Pancreas (tissue), 10 donors: ENCODE measurements around the gene NXT1. TPM values are rescaled to one million over a fixed set of nuclear protein-coding genes. Genes with fewer than 3 reads are reported as not detected.

Experiments
- ATAC-seq, 4 donors: fragments of 200-7000 bp; cut with Tn5 transposase; one replicate each; pipeline versions ENCODE4 v1.8.0 to v1.9.1; 2020; ENCODE audit warnings: mild to moderate bottlenecking in 4 of 4, moderate library complexity in 4 of 4
- DNase-seq, 6 donors: peaks; one replicate each; pipeline ENCODE4 v3.0.0-alpha.2; 2020
- FAIRE-seq: peaks from 2 replicates; lab custom pipeline; 2012; peaks lifted over from hg19 to GRCh38; lab: Jason Lieb, UNC
- H3K27ac ChIP-seq, 4 donors: fragments of 200-600 bp; sonication (generic); 1 replicate in 3 of 4; 2 replicates in 1 of 4; pipeline versions ENCODE4 v1.5.0 to v1.8.0; 2020
- H3K27me3 ChIP-seq, 4 donors: fragments of 200-600 bp; one replicate each; pipeline ENCODE4 v1.8.0; 2021
- H3K36me3 ChIP-seq, 3 donors: fragments of 200-600 bp; sonication (generic) in 1 of 3; one replicate each; pipeline versions ENCODE4 v1.5.0 to v1.8.0; 2020 to 2021
- H3K4me1 ChIP-seq, 3 donors: fragments of 200-600 bp; one replicate each; pipeline ENCODE4 v1.8.0; 2021
- H3K4me3 ChIP-seq, 4 donors: fragments of 200-600 bp; sonication (generic) in 2 of 4; one replicate each; pipeline versions ENCODE4 v1.5.0 to v1.8.0; 2020 to 2021
- H3K9me3 ChIP-seq, 4 donors: fragments of 200-600 bp; one replicate each; pipeline ENCODE4 v1.8.0; 2021
- CTCF ChIP-seq, 4 donors: fragments of 200-600 bp; sonication (generic) in 3 of 4; IDR thresholded peaks; one replicate each; pipeline versions ENCODE4 v1.5.0 to v1.8.0; 2021; ENCODE audit warnings: antibody characterized with exemption in 4 of 4
- WGBS, 2 donors: extraction: QIAGEN DNeasy Blood & Tissue Kit; methylation state at CpG; one replicate each; pipeline ENCODE4 v1.1.7; 2013; 5-methylcytosine and 5-hydroxymethylcytosine counted together
- intact Hi-C, 3 donors: fragments of 100-400 bp; cut with DNase I; formaldehyde crosslinking; loops; one replicate each; pipeline versions ENCODE4 v1.11.1 to v1.14.2; 2022
- polyA plus RNA-seq, 2 donors: library from polyadenylated mRNA; stranded (reverse); fragments of 200-250 nt; gene quantifications; one replicate each; pipeline ENCODE4 v1.2.3, GENCODE V29; 2013
- total RNA-seq, 6 donors: library from RNA; stranded (reverse); fragmentation: NEBNext Ultra II Directional in 4 of 6; extraction: Animal tissue kit (Norgen Biotek cat#: 25700) in 4 of 6; gene quantifications; one replicate each; pipeline versions ENCODE4 v1.2.1 to v1.2.4, GENCODE V29; 2021 to 2023
- donor health status: healthy with polysubstance abuse.
- donor health status: DM: no; HTN: no; CAD: no; lungs with moderate emphysema.
- donor health status: DM: no; HTN: no; CAD: no.
- donor health status: control.
- donor health status: control.
- donor health status: Bipolar disorder and iron deficiency.
- donor health status: DM: yes; HTN: yes; CAD: no.
- donor health status: DM: no; HTN: no; CAD: no.
- donor health status: DM: no; HTN: no; CAD: no.
- donor health status: DM: yes; HTN: yes; CAD: no.

The NXT1 gene
- total and polyA plus RNA-seq, 8 donors = 4.2 to 9.6 (median 7.4) TPM

DNA sequence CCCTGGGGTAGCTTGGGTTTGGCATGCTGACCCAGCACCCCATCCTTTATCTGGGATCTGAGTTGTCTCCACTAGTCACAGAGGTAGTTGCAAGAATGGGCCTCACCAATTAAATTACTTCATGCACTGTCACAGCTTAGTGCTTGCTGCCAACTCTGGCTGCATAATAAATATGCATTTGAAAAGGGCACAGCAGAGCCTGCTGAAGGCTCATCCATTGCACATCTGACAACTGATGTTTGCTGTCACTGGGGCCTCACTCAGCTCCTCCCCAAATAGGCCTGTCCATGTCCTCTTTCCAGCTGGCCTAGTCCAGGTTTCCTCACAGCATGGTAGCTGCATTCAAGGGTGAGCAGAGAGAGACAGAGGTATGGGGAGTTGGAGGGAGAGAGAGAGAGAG is 13.3 kb upstream of the NXT1 start:
- FAIRE-seq (no peak), DNase-seq (no peak), ATAC-seq (peak in 1 of 4 donors; percentile 16)
- H3K4me3 ChIP-seq = no peak overlapping the region
- intact Hi-C loops = loop anchor here in 1 of 3 donors (5.0 kb wide), 1 partner anchor 650 kb away; no protein-coding TSS in a partner anchor
- H3K9me3 ChIP-seq = no peaks in the 10 kb centered on the region
- no peaks in the 10 kb centered on the region for H3K36me3 ChIP-seq
- H3K4me1 ChIP-seq = no peaks in the 10 kb centered on the region
- no peak for TF ChIP-seq CTCF (IDR thresholded peaks at IDR 0.05)
- no peak overlapping the region for H3K27ac ChIP-seq
- H3K27me3 ChIP-seq = no peaks in the 10 kb centered on the region

GRCh38 chr20:23339986-23340385 is 10.6 kb upstream of the NXT1 start:
- FAIRE-seq = no peak

GRCh38 chr20:23340524-23340923 is 10.1 kb upstream of the NXT1 start:
- Histone ChIP-seq H3K4me1 (no peaks in the 10 kb centered on the region), H3K27ac (no peak overlapping the region), H3K9me3 (no peaks in the 10 kb centered on the region), H3K36me3 (no peaks in the 10 kb centered on the region), H3K4me3 (no peak overlapping the region), H3K27me3 (no peaks in the 10 kb centered on the region)
- DNase-seq (peak in 1 of 6 donors; percentile 51), FAIRE-seq (no peak), ATAC-seq (peak in 3 of 4 donors; percentile 76 to 86 (median 82))
- TF ChIP-seq CTCF (IDR thresholded peaks at IDR 0.05) = peak in 2 of 4 donors; percentile 24 to 32
- WGBS, 2 donors = 27 to 35% methylated on average over 9 of the region's 9 CpGs
- intact Hi-C loops = loop anchor here in 1 of 3 donors (10.0 kb wide), 1 partner anchor 646 kb away; no protein-coding TSS in a partner anchor

More at GRCh38 chr20:23339986-23340385, 10.6 kb upstream of the NXT1 start:
- 67 to 76% methylated on average over 13 of the region's 13 CpGs for WGBS, 2 donors
- DNase-seq = no peak
- Histone ChIP-seq H3K27me3 (no peaks in the 10 kb centered on the region), H3K27ac (no peak overlapping the region), H3K4me3 (no peak overlapping the region), H3K9me3 (no peaks in the 10 kb centered on the region), H3K36me3 (no peaks in the 10 kb centered on the region), H3K4me1 (no peaks in the 10 kb centered on the region)
- TF ChIP-seq CTCF (IDR thresholded peaks at IDR 0.05) = no peak
- intact Hi-C loops = loop anchor here in 2 of 3 donors (5.0 to 10.0 kb wide), 2 partner anchors 645 to 653 kb away; no protein-coding TSS in a partner anchor
- ATAC-seq = peak in 2 of 4 donors; percentile 9 to 10

DNA sequence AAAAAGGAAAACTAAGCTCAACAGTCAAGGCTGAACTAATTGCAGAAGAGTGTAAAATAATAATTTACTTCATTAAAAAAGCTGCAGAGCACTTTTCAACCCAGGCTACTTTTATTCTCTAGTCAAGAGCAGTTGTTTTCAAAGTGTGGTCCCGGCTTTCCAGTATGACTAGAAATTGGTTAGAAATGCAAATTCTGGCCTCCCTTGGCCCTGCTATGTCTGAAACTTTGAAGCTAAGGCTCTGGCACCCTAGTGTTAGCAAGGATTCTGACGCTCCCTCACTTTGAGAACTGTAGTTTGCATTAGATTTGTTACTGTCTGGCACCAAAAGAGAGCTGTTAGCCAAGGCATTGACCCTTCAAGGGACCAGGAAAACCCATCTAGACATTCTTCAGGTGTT is 9.5 kb upstream of the NXT1 start:
- no peaks in the 10 kb centered on the region for H3K36me3 ChIP-seq
- H3K27me3 ChIP-seq = no peaks in the 10 kb centered on the region
- intact Hi-C loops = loop anchor here in 1 of 3 donors (10.0 kb wide), 1 partner anchor 646 kb away; no protein-coding TSS in a partner anchor
- DNase-seq (no peak), FAIRE-seq (no peak), ATAC-seq (no peak)
- no peaks in the 10 kb centered on the region for H3K4me1 ChIP-seq
- H3K27ac ChIP-seq = no peak overlapping the region
- 46 to 70% methylated on average over 2 of the region's 2 CpGs for WGBS, 2 donors
- no peak for TF ChIP-seq CTCF (IDR thresholded peaks at IDR 0.05)
- no peak overlapping the region for H3K4me3 ChIP-seq
- no peaks in the 10 kb centered on the region for H3K9me3 ChIP-seq

DNA sequence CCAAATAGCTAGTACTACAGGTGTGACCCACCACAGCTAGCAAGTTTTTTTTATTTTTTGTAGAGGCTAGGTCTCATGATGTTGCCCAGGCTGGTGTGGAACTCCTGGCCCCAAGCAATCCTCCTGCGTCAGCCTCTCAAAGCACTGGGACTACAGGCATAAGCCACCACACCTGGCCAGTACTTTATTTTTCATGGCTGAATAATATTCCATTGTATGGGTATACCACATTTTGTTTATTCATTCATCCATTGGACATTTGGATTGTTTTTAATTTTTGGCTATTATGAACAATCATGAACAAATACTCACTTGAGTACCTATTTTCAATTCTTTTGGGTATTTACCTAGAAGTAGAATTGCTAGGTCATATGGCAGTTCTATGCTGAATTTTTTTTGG is 7.0 kb upstream of the NXT1 start:
- no peaks in the 10 kb centered on the region for H3K36me3 ChIP-seq
- 91 to 96% methylated on average over 1 of the region's 1 CpG for WGBS, 2 donors
- no peak for TF ChIP-seq CTCF (IDR thresholded peaks at IDR 0.05)
- ATAC-seq (no peak), DNase-seq (no peak), FAIRE-seq (no peak)
- no peak overlapping the region for H3K27ac ChIP-seq
- intact Hi-C loops = loop anchor here in 1 of 3 donors (10.0 kb wide), 1 partner anchor 649 kb away; no protein-coding TSS in a partner anchor
- no peaks in the 10 kb centered on the region for H3K4me1 ChIP-seq
- no peaks in the 10 kb centered on the region for H3K27me3 ChIP-seq
- no peak overlapping the region for H3K4me3 ChIP-seq
- H3K9me3 ChIP-seq = no peaks in the 10 kb centered on the region
